Left ventricle myocardium superior (tissue), 1 donor: ENCODE measurements around the gene TMX4. TPM values are rescaled to one million over a fixed set of nuclear protein-coding genes. Genes with fewer than 3 reads are reported as not detected.
"Not testable (repeated sequence)": the region's sequence is repeated elsewhere in the genome, so short reads cannot be mapped to it uniquely, and the experiment has no call there.

Source experiments
- ATAC-seq: fragments of 200-7000 bp; cut with Tn5 transposase; one replicate; pipeline ENCODE4 v1.9.1; 2020; ENCODE audit warnings: mild to moderate bottlenecking, moderate library complexity
- DNase-seq: peaks from one replicate; pipeline ENCODE4 v3.0.0-alpha.2; 2020
- intact Hi-C: fragments of 100-400 bp; cut with micrococcal nuclease; formaldehyde crosslinking; loops from one replicate; pipeline ENCODE4 v1.11.0; 2022
- long read RNA-seq: library from polyadenylated mRNA; unstranded; transcript quantifications from one replicate; pipeline ENCODE4 v2.0.0, GENCODE V29; 2021
- total RNA-seq: library from RNA; stranded (reverse); fragmentation: NEBNext Ultra II Directional; extraction: Animal tissue kit (Norgen Biotek cat#: 25700); gene quantifications from one replicate; pipeline ENCODE4 v1.2.1, GENCODE V29; 2021
- donor health status: DM: no; HTN: yes; CAD: no; lungs with severe emphysema.

Gene TMX4
- 120 TPM for total RNA-seq
- long read RNA-seq, full-length matches to known transcripts: 196 of 245 reads
- long read RNA-seq, partial matches to known transcripts: 12 of 245 reads
- long read RNA-seq, other reads (novel, unspliced or antisense): 37 of 245 reads

- ATAC-seq (peak; percentile 97), DNase-seq (peak; percentile 100)
- intact Hi-C loops: no loop called here
These were observed at the start of gene TMX4 for GRCh38 chr20:8019246-8019997. TSS of gene TMX4 (minus strand) at chr20:8019761. CDS start at chr20:8019613, 148 bp downstream.

GRCh38 chr20:8067082-8067481, 47.5 kb upstream of the TMX4 start:
- intact Hi-C loops: no loop called here
- DNase-seq (no peak), ATAC-seq (no peak)

GRCh38 chr20:8066662-8067061, 47.1 kb upstream of the TMX4 start:
- ATAC-seq (no peak), DNase-seq (no peak)
- intact Hi-C loops: no loop called here

- intact Hi-C loops: no loop called here
- no peak for ATAC-seq
- DNase-seq: no peak
These were observed 46.1 kb upstream of the TMX4 start for GRCh38 chr20:8065691-8066090.

- ATAC-seq (no peak), DNase-seq (no peak)
- intact Hi-C loops: no loop called here
These were observed 43.2 kb upstream of the TMX4 start for GRCh38 chr20:8062756-8063155.

GRCh38 chr20:8061861-8062518, 42.4 kb upstream of the TMX4 start:
- intact Hi-C loops: no loop called here
- no peak for ATAC-seq

GRCh38 chr20:8060977-8061376, 41.4 kb upstream of the TMX4 start:
- intact Hi-C loops: no loop called here
- no peak for ATAC-seq

More at GRCh38 chr20:8061861-8062518, 42.4 kb upstream of the TMX4 start:
- no peak for DNase-seq

GRCh38 chr20:8057871-8058270, 38.3 kb upstream of the TMX4 start:
- no peak for DNase-seq
- intact Hi-C loops: no loop called here
- ATAC-seq: no peak

More at GRCh38 chr20:8060977-8061376, 41.4 kb upstream of the TMX4 start:
- no peak for DNase-seq

GRCh38 chr20:8055096-8055495, 35.5 kb upstream of the TMX4 start:
- no peak for ATAC-seq
- no peak for DNase-seq
- intact Hi-C loops: no loop called here

- intact Hi-C loops: no loop called here
- no peak for ATAC-seq
- no peak for DNase-seq
These were observed 30.7 kb upstream of the TMX4 start for GRCh38 chr20:8050157-8050837.

GRCh38 chr20:8049310-8049709, 29.7 kb upstream of the TMX4 start:
- ATAC-seq (no peak), DNase-seq (no peak)
- intact Hi-C loops: loop anchor here (10.0 kb wide), 1 partner anchor 345 kb away; no protein-coding TSS in a partner anchor

- ATAC-seq: no peak
- intact Hi-C loops: loop anchor here (10.0 kb wide), 1 partner anchor 349 kb away; no protein-coding TSS in a partner anchor
These were observed 26.4 kb upstream of the TMX4 start for GRCh38 chr20:8045946-8046345.

GRCh38 chr20:8043687-8044282, 24.2 kb upstream of the TMX4 start:
- ATAC-seq (peak; percentile 59), DNase-seq (no peak)
- intact Hi-C loops: loop anchor here (2.0 to 10.0 kb wide), 2 partner anchors 351 to 679 kb away; no protein-coding TSS in a partner anchor

More at GRCh38 chr20:8045946-8046345, 26.4 kb upstream of the TMX4 start:
- no peak for DNase-seq

GRCh38 chr20:8039042-8039441, 19.5 kb upstream of the TMX4 start:
- ATAC-seq (no peak), DNase-seq (no peak)
- intact Hi-C loops: no loop called here

- no peak for DNase-seq
- intact Hi-C loops: no loop called here
- no peak for ATAC-seq
These were observed 17.2 kb upstream of the TMX4 start for GRCh38 chr20:8036771-8037170.

GRCh38 chr20:8033151-8033841, 13.7 kb upstream of the TMX4 start:
- ATAC-seq (no peak), DNase-seq (no peak)
- intact Hi-C loops: no loop called here

- intact Hi-C loops: no loop called here
- DNase-seq (no peak), ATAC-seq (no peak)
These were observed 12.9 kb upstream of the TMX4 start for GRCh38 chr20:8032499-8032898.

GRCh38 chr20:8031539-8031938, 12.0 kb upstream of the TMX4 start:
- ATAC-seq, DNase-seq, intact Hi-C loops: not testable (repeated sequence)
